HG03175 (cell line): ENCODE measurements around the gene MED10.

Source experiments
- ATAC-seq: cut with Tn5 transposase; IDR thresholded peaks from one replicate; pipeline ENCODE4 v1.9.1; 2021; ENCODE audit warnings: mild to moderate bottlenecking, moderate library complexity; ENCODE audit not compliant: unreplicated experiment

MED10 gene

DNA sequence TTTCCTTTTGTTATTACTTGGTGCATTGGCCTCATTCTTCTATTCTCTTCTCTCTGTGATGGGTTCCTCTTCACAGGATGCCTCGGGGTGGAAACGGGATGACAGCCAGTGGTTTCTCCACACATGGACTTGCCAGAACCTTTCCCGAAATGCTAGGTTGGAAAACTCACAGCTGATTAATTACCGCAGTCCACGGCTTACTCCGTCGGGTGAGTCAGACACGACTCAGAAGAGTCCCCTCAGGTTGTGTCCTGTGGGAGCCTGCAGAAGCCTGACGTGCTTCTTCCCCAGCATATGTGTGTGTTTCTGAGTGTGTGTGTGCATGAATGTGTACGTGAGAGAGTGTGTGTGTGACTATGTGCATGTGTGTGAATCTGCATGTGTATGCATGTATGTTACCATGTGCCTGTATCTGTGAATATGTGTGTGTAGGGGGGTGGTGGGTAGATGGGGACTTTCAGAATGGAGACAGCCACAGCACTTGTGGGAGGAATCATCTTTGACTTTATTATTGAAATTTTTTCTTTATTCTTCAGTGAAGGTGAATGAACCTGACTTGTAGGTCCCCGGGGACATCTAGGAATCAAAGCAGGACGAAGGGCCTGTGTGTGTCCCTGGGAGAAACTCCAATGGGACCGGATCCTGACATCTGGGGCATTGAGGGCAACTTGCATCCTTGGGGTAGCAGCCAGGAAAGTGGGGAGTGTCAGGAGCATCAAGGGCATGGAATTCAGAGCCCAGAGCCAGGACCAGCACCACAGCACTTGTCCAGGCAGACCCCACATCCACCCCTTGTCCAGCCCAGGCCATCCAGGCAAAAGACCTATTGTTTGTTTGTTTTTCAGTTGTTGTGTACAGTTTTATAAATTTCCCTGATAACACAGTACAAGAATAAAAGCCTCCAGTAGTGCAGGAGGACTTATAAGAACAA, 21.9 kb upstream of the MED10 start:
- no peak for ATAC-seq

DNA sequence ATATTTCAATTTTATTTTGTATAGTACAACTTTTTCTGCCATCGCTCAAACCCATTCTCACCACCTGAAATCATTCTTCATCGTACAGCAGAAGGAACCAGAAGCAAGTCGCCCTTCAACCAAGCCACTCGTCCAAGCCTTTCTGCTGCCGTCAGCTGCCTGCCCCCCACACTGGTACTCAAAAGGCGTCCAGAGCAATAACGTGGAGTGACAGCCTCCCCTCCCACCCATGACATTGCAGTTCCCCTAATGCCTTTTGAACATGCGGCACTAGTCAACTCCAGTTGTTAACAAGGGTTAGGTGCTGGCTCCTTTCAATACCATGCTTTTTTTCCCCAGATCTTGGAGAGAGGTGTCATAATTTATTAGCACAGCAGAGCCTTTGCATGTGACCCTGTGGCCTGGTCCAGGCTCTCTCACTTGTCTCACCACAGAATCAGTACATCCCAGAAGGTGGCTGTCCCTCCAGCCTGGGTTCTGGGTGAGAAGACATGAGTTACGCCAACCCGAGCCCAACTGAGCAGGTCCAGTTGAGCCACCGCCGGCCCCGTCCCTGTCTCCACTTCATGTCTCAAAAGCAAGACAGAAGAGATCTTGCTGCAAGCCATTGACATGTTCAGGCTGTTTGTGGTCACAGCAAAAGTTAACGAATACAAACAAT, 20.4 kb upstream of the MED10 start:
- no peak for ATAC-seq

DNA sequence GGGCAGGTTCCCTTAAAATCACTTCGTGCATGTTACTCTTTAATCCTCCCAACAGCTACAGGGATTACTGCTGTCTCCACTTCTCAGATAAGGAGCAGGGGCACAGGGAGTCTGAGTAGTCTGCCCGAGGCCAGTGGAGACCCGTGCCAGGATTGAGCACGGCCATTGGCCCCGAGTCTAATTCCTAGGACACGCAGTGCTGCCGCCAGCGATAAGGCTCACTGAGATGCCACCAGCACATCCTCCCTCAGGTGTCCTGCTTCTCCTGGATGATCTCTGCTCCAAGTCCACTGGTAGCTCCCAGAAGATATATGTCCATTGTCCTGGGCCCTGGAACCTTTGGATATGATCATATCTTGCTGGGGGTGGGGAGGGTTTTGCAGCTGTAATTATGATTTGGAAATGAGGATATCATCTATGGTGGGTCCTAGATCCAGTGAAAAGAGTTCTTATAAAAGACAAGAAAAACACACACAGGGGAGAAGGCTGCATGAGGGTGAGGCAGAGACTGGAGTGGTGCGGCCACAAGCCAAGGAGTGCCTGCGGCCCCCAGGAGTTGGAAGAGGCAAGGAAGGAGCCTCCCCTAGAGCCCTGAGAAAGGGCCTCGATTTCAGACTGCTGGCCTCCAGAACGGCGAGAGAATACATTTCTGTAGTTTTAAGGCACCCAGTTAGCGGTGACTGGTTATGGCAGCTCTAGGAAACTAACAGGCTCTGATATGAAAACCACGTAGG, 19.4 kb upstream of the MED10 start:
- no peak for ATAC-seq

- ATAC-seq: no peak
Observed at GRCh38 chr5:6396836-6397535, 18.6 kb upstream of the MED10 start.

DNA sequence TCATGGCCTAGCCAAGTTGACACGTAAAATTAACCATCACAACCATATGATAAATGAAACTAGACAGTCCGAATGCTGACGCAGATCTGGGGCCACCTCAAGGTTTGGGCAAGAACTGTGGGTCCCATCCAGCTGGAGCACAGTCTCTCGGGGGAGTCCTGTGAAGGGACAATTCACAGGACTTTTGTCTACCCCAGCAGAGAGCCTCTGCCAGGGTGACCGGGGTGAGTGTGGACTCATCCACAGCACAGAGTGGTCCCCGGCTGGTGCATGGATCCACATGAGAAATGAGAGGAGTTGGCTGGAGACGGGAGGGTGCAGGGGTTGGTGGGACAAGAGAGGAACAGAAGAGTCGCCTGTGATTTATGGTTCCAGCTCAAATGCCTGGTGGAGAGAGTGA, 17.7 kb upstream of the MED10 start:
- no peak for ATAC-seq

- no peak for ATAC-seq
Observed at GRCh38 chr5:6395621-6396020, 17.3 kb upstream of the MED10 start.

DNA sequence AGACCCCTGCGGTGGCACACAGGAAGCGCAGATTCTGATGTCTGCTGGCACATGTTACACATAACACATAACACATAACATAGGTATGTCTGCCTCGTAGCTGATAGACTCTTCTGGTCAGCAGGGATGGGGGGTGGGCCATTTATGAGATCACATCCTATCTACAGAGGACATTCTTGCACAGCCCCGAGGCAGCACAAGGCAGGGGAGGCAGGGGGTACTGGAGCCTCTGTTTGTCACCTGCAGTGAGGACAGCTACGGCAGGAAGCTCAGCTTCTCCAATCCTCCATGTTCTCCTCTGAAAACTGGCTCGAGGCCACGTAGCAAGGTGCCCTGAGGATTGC, 16.7 kb upstream of the MED10 start:
- no peak for ATAC-seq

GRCh38 chr5:6394429-6395101, 16.2 kb upstream of the MED10 start:
- ATAC-seq: no peak

DNA sequence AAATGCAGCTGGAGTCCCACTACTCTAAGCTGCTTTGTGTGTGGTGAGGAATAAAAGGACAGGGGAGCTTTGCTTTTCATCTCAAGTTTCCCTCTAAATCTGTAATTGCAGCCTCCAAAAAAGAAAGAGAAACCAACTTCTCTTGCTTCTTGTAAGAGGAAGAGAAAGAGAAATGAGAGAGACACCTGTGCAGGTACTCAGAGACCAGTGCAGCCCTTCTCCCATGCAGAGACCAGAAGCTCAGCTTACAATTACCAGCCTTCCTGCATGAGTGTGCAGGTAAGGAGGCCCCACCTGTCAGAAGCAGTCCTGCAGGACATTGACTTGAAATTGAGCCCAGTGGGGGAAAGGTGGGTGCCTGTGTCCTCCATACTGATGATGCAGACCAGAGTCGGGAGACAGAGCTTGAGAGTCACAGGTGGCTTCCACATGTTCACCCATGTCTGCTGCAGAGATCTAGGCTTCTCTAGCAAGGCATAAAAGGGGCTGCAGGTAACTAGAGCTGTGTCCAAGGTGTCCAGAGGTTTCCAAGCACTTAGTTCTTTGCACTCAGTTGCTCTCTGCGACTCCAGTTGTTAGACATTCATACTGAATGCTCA, 15.3 kb upstream of the MED10 start:
- peak; percentile 53 for ATAC-seq

- ATAC-seq: no peak
Observed at GRCh38 chr5:6392561-6392960, 14.2 kb upstream of the MED10 start.

DNA sequence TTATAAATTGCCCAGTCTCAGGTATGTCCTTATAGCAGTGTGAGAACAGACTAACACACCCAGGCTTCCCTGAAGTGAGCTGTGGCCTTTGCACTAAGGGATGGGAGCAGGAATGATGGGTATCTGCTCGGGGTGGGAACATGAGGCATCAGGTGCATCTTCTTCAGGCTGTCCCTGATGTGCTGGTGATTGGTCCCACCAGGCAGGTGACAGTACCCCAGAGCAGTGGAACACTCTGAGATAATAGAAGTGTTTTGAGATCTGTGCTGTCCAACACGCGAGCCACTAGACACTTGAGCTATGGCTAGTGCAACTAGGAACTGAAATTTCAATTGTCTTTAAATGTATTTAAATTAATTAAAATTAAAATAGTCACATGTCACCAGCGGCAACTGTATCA, 12.8 kb upstream of the MED10 start:
- ATAC-seq: no peak

DNA sequence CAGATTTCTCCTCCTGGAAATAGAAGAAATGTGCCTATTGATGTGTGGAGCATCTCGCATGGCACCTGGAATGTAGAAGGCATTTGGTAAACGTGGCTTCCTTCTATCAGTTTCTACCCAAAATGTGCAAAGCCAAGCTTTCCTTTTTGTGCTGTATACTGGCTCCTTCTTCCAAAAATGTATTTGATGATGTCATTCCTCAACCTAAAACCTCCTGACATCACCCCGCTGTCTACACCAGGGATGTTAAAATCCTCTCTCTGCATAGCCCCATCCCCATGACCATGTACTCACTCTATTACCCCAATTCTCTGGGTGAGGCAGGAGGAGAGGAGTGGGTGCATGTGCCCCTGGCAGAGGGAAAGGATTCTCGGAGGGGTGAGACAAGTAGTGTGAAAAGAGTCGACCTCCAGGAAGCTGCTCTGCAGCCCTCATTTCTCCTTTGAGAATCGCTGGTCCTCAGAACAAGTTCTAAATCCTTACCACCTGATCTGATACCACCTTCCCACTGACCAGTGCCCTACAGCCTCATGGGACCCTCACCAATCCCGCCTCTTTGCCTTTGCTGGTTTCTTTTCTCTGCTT, 11.7 kb upstream of the MED10 start:
- no peak for ATAC-seq

GRCh38 chr5:6389397-6389796, 11.1 kb upstream of the MED10 start:
- ATAC-seq: no peak

DNA sequence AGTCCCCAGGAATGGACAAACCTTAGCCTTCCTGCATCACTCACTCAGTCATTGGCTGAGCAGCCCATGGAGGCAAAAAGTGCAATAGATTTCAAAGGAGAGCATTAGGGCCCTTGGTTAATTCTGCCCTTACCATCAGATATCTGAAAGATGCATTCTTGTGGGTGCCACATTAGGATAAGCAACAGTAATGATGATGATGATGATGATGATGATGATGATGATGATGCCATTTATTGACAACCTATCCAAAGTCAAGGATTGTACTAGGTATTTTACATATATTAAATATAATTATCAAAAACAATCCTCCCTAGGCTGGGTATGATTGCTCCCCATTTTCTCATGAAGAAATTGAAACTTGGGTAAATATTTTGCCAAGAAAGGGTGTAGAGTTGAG, 9.6 kb upstream of the MED10 start:
- ATAC-seq: no peak

DNA sequence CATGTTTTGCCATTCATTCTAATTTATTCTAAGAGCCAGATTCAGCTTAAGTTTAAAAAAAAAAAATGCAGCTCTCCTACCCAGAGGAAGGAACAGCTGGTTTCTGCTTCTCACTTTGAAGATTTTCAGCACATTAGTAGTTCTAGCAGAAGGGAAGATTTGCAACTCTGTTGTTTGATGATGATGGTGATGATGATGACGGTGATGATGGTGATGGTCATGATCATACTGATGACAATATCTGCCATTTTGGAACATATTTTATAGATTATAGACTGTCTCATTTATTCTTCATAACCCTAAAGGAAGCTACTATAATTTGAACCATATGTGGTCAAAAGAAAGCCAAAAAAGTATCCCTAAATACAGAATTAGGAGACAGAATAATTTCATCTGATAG, 7.9 kb upstream of the MED10 start:
- no peak for ATAC-seq

GRCh38 chr5:6384856-6385255, 6.5 kb upstream of the MED10 start:
- no peak for ATAC-seq

GRCh38 chr5:6383376-6383775, 5.0 kb upstream of the MED10 start:
- ATAC-seq: no peak

DNA sequence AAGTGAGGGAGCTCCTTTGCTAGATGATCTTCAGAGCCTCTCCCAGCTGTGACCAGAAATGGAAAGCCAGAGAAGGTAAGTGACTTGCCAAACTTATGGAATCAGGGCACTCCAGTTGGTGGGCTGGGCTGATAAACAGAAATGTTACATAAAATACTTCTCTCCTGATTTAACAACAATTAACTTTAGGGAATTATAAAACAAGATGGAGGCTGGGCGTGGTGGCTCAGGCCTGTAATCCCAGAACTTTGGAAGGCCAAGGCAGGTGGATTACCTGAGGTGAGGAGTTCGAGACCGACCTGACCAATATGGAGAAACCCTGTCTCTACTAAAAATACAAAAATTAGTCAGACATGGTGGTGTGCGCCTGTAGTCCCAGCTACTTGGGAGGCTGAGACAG, 899 bp upstream of the MED10 start:
- ATAC-seq: no peak

GRCh38 chr5:6378766-6379103, 388 bp upstream of the MED10 start:
- ATAC-seq: no peak

DNA sequence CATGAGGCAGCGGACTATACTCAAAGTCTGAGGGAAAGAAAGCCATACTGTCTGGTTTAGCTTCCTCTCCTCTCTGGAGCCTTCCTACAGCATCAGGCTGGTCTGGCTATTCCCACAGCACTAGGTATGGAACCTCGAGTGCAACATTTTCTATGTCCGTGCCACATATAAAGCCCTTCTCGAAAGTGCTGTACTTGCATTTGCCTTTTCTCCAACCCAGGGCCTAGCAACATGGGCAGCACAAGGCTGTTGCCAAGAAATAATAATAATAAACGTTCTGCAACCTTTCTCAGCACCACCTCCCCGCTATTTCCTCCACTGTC, 804 bp downstream of the MED10 start:
- ATAC-seq: no peak
